Hippocampal formation (tissue), 2 donors: Measurements from ENCODE around the gene PIERCE2.
"Not testable (repeated sequence)": the region's sequence is repeated elsewhere in the genome, so short reads cannot be mapped to it uniquely, and the experiment has no call there.

Experiments used
- DNase-seq, 2 donors: peaks; one replicate each; lab custom pipeline; 2025; lab: John Stamatoyannopoulos, UW

Gene PIERCE2, protein sequence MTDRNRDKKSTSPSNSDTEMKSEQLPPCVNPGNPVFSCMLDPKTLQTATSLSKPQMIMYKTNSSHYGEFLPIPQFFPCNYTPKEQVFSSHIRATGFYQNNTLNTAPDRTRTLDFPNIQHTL

DNA sequence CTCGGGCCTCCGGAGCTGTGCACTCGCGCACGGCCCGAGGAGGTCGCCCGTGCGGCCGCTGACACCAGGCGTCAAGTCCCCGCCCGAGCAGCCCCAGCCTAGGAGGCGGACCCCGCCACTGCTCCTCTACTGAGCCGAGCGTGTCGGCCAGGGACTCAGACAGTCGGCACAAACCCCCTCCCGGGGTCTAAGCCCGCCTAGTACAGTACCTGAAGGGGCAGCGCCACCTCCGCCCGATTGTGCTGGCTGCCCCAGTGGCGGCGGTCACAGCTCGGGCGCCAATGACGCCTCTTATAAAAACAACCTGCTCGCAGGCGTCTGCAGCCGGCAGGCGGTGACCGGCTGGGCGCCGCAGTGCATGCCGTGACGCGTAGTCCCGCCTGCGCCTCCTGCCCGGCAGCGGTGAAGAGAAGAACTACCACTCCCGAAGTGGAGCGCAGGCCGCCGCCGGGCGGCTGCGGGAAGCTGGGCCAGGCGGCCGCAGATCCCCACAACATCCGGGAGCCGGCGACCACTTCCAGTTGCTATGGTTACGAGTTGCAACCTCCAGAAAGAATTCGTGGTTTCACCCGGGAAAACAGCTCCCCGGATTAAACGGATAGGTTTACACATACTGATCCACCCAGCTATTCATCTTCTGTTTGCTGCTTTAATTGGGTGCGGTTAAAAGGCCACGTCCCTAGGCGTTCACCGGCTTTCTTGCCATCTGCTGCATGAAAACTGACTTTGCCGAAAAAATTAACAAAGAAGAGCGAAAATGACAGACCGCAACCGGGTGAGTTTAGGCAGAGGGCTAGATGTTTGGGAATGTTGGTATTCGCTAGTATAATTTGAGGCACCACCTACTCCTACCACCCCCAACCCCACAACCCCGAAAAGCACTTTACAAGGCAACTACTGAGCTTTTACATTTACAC, at the start of gene PIERCE2, which contains the start of gene CCPG1:
TSS of gene PIERCE2 (plus strand) at position 484 of the 917 bp plus-strand sequence. CDS start at position 758, 274 bp downstream.
TSS of gene CCPG1 (minus strand) at position 348 of the 917 bp plus-strand sequence. CDS start 18,935 bp downstream, outside the sequence.
- DNase-seq = peak; percentile 86 to 92

DNA sequence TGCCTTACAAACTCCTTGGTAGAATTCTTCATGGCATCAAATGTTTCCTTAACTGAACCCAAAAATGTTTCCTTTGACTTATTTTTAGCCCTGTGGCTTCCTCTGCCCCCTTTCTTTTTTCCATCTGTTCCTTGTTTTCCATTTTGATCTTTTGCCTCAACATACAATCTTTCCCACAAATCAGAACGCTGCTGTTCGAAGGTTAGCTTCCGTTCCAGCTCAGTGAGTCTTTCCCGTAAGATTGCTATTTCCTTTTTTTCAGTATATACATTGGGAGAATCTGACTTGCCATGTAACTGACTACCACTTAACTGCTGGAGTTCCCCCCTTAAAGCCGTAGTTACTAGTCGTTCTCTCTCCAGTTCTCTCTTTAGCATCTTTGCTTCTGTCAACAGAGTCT, 48.0 kb upstream of the PIERCE2 start:
- no peak for DNase-seq

DNA sequence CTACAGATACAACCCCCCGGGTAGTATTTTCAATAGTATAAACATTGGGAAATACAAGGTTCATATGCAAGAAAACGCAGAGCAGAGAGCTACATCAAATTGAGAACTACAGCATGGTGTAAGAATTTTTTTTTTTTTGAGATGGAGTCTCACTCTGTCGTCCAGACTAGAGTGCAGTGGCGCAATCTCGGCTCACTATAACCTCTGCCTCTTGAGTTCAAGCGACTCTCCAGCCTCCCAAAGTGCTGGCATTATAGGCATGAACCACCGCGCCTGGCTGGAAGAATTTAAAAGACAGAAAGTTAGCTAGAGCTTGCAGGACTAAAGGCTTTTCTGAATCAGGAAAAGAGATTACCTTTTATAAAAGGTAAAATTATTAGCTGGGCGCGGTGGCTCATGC, 47.2 kb upstream of the PIERCE2 start:
- no peak for DNase-seq

DNA sequence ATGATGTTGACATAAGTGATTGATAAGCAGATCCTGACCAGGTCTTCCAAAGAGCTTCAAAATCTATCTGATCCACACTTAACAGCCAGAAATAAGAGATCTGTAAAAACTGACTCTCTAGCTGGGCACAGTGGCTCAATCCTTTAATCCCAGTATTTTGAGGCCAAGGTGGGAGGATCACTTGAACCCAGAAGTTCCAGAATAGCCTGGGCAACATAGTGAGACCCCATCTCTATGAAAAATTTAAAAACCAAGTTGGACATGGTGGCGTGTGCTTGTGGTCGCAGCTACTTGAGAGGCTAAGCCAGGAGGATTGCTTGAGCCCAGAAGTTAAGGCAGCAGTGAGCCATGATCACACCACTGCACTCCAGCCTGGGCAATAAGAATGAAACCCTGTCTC, 45.7 kb upstream of the PIERCE2 start:
- DNase-seq = no peak

DNA sequence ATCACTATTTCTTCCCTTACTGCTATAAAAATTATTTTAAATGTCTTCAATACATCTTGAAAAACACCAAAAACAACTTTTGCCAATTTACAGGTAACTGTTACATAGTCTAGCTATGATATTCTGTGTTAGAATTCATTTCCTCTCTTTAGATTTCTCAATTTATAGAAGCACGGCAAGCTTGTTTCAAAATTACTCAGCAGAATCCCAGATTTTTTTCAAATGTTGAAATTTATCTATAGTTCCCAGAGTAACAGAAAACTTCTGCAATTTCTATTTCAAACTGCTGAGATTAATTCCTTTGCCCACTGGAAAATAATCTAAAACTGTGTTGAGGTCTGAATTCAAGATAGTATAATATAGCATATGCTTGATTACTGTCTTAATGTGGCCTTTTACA, 41.3 kb upstream of the PIERCE2 start:
- no peak for DNase-seq

DNA sequence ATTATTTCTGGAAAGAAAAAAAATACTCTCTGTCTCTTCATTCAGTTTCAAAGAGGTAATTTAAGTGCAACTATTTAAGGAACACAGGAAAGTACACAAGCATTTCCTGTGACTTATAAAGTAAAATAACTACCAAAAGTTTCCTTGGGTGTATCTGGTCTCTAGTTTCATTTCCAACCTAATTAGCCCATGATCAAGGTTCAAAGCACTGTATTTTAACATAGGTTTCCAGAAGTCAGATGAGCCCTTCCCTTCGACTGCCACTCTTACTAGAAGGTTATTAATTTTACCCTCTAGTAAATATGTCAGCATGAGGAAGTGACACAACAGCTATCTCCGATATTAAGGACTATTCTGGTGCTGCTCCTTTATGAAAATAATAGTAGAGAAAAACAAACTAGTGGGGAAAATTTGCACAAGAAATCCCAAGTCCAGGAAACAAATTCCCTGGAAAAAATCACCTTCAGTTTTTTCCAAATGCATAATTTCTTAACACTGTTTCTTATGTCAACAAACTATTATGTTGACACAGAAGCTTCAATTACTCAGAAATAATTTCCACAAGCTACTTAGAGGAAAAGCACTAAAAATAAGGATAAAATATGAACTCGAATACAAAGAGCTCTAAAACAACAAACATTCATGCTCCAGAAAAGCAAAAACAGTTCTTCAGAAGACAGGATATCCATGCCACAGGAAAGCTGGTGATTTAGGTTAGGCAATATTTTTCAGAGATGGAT, 35.4 kb upstream of the PIERCE2 start:
- DNase-seq = no peak

DNA sequence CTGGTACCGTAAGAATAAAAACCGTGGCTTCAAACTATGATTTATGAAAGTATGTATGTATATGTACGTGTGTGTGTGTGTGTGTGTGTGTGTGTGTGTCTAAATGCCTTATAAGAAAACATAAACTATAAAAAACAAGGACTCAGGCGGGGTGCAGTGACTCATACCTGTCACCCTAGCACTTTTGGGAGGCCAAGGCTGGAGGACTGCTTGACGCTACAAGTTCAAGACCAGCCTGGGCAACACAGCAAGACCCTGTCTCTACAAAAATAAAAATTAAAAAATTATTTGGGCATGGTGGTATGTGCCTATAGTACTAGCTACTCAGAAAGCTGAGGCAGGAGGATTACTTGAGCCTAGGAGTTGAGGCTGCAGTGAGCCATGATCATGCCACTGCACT, 29.2 kb upstream of the PIERCE2 start:
- no peak for DNase-seq

DNA sequence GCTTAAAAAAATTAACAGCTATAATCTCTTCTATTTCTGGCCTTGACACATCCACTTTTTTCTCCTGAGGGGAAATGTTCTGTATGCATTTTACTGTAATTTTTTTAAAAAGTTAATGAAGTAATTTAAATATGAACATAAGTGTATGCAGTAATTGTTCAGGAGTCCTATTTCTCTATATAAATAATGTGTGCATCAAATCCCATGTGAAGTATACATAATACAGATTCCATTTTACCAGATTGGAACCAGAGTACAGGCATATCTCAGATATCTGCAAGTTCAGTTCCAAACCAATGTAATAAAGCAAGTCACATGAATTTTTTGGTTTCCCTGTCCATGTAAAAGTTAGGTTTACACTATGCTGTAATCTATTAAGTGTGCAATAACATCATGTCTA, 26.7 kb upstream of the PIERCE2 start:
- DNase-seq = no peak

DNA sequence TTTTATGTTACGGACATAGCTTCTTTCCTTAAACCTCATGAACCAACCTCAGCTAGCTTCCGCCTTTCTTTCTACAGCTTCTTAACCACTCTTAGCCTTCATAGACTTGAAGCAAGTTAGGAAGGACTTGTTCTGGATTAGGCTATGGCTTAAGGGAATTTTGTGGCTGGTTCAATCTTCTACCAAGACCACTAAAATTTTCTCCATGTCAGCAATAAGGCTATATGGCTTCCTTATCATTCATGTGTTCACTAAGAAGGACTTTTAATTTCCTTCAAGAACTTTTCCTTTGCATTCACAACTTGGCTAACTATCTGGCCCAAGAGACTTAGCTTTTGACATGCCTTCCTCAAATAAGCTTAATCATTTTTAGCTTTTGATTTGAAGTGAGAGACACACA, 24.6 kb upstream of the PIERCE2 start:
- no peak for DNase-seq

DNA sequence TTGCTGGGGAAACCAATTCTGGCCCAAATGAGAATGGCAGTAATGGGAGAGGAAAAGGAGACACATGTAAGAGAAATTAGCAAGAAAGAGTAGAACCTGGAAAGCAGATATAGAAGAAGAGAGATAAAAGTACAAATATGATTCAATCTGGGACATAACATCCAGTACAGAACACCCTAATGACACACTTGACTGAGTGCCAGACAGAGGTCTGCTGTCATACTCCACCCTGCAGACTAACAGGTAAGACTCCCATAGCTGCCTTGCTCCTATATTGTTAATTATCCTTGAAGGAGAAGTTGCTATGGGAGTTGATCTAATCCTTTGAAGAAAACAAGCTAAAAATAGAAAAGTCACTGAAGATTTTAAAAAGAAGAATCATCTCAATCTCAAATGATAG, 21.3 kb upstream of the PIERCE2 start:
- DNase-seq = no peak

DNA sequence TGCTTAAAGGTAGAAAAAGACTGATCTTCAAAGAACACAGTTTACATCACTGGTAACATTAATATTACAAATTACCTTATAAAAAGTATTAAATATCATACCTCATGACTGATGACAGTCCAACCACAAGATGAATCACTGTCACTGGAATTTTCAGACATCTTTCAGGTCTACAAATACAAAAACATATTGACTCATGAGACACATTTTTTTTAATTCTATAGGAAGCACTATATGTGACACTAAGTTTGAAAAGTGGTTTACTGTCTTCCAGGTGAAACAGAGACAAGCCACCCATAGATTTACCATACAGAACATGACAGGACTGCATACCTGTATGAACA, 19.1 kb upstream of the PIERCE2 start:
- no peak for DNase-seq

DNA sequence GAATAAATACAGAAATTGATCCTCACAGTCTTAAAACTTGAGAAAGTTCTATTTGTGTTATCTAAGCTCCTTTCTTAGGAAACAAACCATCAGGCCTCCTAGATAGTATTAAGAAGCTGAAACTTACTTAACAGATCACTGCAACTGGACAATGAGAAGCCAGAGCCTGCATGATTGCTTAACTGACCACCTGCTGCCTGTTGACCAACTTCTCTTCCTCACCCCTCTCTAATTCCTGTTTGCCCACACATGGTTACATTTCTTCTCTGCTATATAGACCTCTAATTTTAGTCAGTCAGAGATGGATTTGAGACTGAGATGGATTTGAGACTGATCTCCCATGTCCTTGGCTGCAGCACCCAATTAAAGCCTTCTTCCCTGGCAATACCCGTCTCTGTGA, 13.6 kb upstream of the PIERCE2 start:
- no peak for DNase-seq

DNA sequence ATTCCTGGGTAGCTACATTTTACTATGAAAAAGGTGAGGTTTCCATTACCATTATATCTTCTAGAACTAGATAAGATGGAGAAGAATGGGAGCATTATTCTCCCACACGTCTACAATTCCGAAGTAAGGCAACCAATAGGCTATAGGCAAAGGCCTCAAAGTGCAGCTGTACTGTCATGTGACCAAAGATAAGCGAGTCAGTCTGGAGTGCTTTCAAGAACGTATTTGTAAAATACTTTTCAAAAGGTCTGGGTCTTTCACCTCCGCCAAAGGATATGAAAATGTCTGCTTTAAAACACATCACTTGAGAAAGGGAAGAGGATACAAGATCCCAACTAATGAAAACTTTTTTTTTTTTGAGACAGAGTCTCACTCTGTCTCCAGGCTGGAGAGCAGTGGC, 10.1 kb upstream of the PIERCE2 start:
- DNase-seq = no peak

DNA sequence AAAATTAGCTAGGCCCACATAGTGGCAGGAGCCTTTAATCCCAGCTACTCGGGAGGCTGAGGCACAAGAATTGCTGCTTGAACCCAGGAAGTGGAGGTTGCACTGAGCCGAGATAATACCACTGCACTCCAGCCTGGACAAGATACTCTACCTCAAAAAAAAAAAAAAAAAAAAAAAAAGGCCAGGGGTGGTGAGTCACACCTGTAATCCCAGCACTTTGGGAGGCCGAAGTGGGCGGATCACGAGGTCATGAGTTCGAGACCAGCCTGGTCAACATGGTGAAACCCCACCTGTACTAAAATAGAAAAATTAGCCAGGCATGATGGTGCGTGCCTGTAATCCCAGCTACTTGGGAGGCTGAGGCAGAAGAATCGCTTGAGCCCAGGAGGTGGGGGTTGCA, 8.2 kb upstream of the PIERCE2 start:
- DNase-seq = not testable (repeated sequence)

DNA sequence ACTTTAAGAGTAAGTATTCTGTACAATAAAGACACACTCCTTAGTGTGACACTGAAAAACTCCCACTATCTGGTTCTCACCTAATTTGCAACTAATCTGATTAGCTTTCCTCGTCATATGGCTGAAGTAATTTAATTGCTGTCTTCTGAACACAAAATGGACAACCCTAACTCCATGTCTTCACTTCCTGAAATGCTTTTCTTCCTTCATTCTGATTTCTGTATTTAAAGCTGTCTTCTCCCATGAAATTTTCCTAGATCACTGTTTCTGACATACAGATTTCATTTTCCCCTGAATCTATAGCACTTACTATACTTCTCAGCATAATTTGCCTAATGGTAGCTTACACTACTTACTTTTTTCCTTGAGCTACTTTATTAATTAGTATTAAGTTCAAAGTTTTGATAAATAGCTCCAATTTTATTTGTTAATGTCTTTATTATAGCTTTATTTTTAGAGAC, 6.5 kb upstream of the PIERCE2 start:
- DNase-seq = no peak

DNA sequence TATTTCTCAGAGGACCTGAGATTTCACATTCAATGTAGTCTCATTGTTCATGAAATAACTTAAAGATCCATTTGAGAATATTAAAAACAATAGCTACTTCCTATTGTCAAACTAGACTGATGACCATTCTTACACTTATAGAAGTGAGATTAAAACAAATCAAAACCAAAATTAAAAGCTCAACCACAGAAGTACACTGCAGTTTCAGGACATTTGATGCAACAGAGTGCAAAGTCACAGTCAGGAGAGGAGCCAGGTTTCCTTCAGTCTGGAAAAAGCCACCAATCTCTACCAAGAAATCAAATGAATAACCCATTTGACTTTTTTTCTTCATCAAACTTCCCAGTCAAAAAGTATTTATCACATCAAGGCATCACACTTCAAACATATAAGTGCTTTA, 5.6 kb upstream of the PIERCE2 start:
- no peak for DNase-seq

DNA sequence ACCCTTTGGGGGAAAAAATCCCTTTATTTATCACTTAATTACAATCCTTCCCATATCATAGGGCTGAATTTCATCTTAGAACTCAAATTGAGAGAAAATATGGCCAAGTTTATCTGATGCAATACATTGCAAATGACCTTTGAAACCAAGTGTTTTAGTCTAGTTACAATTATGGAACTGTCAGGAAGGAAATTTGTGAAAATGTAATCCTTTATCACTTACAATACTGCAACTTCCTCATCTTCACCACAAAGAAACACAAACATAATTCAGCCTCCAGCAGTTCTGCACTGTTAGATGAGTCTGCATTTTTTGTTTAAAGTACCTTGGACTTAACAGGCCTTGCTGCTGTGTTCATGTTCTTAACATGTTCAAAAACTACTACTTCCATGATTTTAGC, 4.8 kb upstream of the PIERCE2 start:
- DNase-seq = no peak

DNA sequence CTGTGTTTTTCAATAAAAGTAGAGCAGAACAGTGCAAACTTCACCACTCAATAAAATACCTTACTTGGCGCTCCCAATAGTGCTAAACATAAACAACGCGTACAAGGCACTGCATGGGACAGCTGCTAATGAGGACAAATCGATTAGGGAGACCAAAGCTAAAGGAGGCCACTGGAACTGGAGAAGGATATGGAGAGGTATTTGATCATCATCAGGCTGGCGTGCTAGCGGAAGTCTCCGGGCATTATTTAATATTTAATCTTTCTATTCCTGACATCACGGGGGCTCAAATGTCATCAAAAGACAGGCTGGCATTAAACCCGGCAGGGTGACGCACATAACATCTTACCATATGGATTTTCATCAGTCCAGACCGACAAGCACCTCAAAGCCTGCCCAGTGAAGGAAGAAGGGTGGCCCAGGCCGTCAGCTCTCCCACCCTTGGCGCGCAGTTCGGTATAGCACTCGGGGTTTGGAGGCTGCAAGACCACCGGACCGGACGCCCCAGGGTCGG, 740 bp upstream of the PIERCE2 start:
- DNase-seq = peak in 1 of 2 donors; percentile 10

DNA sequence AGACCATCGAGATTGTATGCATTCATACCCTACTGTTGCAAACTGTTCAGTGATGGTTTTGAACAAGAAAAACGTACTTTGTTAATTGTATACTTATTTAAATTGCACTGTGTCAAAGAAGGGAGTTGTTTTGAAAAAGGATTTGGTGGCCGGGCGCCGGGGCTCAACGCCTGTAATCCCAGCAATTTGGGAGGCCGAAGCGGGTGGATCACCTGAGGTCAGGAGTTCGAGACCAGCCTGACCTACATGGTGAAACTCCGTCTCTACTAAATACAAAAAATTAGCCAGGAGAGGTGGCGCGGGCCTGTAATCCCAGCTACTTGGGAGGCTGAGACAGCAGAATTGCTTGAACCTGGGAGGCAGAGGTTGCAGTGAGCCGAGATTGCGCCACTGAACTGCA, 681 bp downstream of the PIERCE2 start:
- DNase-seq = not testable (repeated sequence)

DNA sequence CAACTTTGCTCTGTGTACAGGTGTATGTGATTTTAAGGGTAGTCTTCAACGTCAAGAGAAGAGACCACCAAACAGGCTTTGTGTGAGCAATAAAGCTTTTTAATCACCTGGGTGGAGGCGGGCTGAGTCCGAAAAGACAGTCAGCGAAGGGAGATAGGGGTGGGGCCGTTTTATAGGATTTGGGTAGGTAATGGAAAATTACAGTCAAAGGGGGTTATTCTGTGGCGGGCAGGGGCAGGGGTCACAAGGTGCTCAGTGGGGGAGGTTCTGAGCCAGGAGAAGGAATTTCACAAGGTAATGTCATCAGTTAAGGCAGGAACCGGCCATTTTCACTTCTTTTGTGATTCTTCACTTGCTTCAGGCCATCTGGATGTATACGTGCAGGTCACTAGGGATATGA, 9.4 kb downstream of the PIERCE2 start:
- DNase-seq = not testable (repeated sequence)

DNA sequence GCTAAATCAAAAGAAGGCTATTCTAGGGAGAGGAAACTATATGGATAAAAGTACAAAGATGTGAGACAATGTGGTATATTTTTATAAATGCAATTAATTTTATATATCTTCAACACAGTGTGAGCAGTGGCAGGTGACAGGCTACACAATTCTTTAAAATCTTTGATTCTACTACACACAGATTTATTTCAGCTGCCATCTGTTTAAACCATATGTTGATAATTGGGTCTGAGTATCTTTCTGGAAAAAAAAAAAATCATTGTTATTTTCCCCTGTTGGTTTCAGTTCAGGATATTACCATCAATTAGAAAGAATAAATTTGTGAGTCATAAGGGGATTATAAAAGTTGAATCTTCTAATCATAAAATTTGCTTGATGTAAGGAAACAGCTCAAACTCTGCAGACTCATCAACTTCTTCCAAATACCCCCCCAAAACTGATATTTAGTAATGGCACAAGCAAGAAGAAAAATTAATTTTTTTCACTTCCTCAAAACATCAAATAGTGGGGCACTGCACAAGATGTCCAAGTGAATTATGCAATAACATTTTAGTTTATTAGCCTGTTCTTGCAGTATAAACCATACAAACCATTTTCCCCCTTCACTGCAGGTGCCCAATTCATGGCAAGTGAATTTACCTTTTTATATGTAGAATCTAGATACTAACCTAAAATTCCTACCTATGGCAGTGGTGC, 12.0 kb downstream of the PIERCE2 start:
- no peak for DNase-seq

DNA sequence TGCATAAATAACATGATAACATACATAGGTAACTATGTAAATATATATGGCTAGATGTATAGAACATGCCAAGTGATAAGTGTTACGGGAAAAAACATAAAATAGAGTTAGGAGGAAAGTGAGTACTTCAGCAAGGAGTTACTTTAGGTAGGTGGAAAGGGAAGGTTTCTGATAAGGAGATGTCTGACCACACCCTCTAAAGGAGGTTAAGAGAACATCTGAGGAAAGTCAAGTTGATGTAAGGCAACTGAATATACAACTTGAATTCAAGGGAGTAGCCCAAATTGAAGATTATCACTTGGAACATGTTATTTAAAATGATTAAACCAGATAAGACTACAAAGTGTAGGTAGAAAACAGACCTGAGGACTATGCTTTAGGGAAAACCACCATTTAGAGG, 13.8 kb downstream of the PIERCE2 start:
- DNase-seq = no peak
